GM12873 (cell line): ENCODE measurements around the gene SFRP5.

ENCODE experiments used
- CTCF ChIP-seq: IDR thresholded peaks from 2 replicates; pipeline ENCODE4 v1.5.1; 2012; ENCODE audit warnings: low read depth, mild to moderate bottlenecking, moderate library complexity, low read length, control low read depth; ENCODE audit not compliant: insufficient read depth; ENCODE audit errors: missing control alignments

The SFRP5 gene

GRCh38 chr10:97762816-97763215 lies 9.0 kb downstream of the SFRP5 start:
- no peak for TF ChIP-seq CTCF

GRCh38 chr10:97762056-97762455 lies 9.7 kb downstream of the SFRP5 start:
- no peak for TF ChIP-seq CTCF

GRCh38 chr10:97761331-97761865 lies 10.4 kb downstream of the SFRP5 start:
- TF ChIP-seq CTCF: no peak

- no peak for TF ChIP-seq CTCF
These were observed 11.1 kb downstream of the SFRP5 start for GRCh38 chr10:97760461-97761257.

GRCh38 chr10:97759946-97760345 lies 11.9 kb downstream of the SFRP5 start:
- no peak for TF ChIP-seq CTCF

- peak; percentile 92 for TF ChIP-seq CTCF
These were observed 12.5 kb downstream of the SFRP5 start for GRCh38 chr10:97759158-97759887.

GRCh38 chr10:97757471-97757870 lies 14.3 kb downstream of the SFRP5 start:
- TF ChIP-seq CTCF: no peak
